ENCODE measurements around the gene LYPD6.

Gene LYPD6

DNA sequence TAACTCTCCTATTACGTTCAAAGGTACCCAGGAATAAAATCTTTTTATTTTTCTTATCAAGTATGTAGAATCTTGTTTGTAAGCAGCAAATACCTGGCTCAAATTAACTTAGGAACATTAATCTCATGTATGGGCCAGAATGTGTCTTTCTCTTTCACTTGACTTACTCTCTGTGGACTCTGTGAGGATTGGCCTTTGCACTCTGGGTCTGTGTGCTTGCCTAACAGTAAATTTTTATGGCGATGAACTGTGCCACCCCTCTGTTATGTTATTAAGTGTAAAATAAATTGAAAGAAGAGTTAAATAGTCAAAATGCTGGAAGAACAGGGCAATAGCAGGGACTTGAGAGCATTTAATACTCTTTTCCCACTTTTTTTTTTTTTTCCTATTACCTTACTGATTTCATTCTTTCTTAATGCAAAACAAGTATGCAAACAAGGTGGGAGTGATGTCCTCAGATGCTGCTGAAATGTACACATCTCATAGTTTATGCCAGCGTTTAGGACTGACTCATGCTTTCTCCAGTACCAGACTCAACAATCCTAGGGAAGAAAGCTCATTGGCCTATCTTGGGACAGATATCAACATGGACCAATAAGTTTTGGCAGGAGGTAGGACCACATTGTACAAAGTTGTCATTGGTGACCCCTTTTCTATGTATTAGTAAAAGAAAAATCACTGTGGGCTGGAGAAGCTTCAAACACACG, 25.5 kb downstream of the LYPD6 start:
- TF ChIP-seq, protein P1, sequence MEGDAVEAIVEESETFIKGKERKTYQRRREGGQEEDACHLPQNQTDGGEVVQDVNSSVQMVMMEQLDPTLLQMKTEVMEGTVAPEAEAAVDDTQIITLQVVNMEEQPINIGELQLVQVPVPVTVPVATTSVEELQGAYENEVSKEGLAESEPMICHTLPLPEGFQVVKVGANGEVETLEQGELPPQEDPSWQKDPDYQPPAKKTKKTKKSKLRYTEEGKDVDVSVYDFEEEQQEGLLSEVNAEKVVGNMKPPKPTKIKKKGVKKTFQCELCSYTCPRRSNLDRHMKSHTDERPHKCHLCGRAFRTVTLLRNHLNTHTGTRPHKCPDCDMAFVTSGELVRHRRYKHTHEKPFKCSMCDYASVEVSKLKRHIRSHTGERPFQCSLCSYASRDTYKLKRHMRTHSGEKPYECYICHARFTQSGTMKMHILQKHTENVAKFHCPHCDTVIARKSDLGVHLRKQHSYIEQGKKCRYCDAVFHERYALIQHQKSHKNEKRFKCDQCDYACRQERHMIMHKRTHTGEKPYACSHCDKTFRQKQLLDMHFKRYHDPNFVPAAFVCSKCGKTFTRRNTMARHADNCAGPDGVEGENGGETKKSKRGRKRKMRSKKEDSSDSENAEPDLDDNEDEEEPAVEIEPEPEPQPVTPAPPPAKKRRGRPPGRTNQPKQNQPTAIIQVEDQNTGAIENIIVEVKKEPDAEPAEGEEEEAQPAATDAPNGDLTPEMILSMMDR (IDR thresholded peaks at IDR 0.05; ENCODE audit: insufficient read depth, low read length): no peak
- TF ChIP-seq POLR2AphosphoS5 (IDR thresholded peaks at IDR 0.05; ENCODE audit: low read depth) (no peak), SPI1 (IDR thresholded peaks at IDR 0.05; ENCODE audit: borderline replicate concordance, low read depth) (no peak), GABPA (IDR thresholded peaks at IDR 0.05; ENCODE audit: low read depth) (no peak)
- TF ChIP-seq, protein P2, sequence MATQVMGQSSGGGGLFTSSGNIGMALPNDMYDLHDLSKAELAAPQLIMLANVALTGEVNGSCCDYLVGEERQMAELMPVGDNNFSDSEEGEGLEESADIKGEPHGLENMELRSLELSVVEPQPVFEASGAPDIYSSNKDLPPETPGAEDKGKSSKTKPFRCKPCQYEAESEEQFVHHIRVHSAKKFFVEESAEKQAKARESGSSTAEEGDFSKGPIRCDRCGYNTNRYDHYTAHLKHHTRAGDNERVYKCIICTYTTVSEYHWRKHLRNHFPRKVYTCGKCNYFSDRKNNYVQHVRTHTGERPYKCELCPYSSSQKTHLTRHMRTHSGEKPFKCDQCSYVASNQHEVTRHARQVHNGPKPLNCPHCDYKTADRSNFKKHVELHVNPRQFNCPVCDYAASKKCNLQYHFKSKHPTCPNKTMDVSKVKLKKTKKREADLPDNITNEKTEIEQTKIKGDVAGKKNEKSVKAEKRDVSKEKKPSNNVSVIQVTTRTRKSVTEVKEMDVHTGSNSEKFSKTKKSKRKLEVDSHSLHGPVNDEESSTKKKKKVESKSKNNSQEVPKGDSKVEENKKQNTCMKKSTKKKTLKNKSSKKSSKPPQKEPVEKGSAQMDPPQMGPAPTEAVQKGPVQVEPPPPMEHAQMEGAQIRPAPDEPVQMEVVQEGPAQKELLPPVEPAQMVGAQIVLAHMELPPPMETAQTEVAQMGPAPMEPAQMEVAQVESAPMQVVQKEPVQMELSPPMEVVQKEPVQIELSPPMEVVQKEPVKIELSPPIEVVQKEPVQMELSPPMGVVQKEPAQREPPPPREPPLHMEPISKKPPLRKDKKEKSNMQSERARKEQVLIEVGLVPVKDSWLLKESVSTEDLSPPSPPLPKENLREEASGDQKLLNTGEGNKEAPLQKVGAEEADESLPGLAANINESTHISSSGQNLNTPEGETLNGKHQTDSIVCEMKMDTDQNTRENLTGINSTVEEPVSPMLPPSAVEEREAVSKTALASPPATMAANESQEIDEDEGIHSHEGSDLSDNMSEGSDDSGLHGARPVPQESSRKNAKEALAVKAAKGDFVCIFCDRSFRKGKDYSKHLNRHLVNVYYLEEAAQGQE (IDR thresholded peaks at IDR 0.05; ENCODE audit: insufficient replicate concordance, low read depth): no peak
- H3K4me3 ChIP-seq (replicated peaks; ENCODE audit: insufficient read depth, low read length): no peak overlapping the region
- no peak for DNase-seq (ENCODE audit: low read depth in 1 of 2, low spot score in 1 of 2)
- no peak overlapping the region for H3K27ac ChIP-seq (replicated peaks)
- H3K27me3 ChIP-seq (ENCODE audit: insufficient read depth, poor library complexity, severe bottlenecking): no peaks in the 10 kb centered on the region

DNA sequence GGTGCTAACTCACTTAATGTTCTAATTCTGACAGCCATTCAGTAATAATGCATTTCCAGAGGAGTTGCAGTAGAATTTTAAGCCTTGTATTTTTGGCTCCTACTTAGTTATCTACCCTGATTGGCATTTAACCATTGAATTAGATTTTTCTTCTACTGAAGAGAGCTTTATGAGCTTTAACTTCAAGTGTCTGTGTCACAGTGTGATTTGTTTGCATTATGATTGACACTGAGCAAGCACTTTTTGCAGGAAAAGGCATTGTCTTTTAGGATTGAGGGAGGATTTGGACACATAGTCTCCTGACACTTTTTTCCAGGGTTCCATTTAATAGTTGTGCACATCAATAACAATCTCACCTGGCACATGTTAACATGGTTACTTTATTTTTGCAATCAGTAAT, 26.7 kb downstream of the LYPD6 start:
- TF ChIP-seq, protein P1 (IDR thresholded peaks at IDR 0.05; ENCODE audit: insufficient read depth, low read length): no peak
- TF ChIP-seq, protein P2 (IDR thresholded peaks at IDR 0.05; ENCODE audit: insufficient replicate concordance, low read depth): no peak
- no peak for TF ChIP-seq SPI1 (IDR thresholded peaks at IDR 0.05; ENCODE audit: borderline replicate concordance, low read depth)
- TF ChIP-seq GABPA (IDR thresholded peaks at IDR 0.05; ENCODE audit: low read depth): no peak
- TF ChIP-seq POLR2AphosphoS5 (IDR thresholded peaks at IDR 0.05; ENCODE audit: low read depth): no peak
- no peak overlapping the region for H3K4me3 ChIP-seq (replicated peaks; ENCODE audit: insufficient read depth, low read length)

DNA sequence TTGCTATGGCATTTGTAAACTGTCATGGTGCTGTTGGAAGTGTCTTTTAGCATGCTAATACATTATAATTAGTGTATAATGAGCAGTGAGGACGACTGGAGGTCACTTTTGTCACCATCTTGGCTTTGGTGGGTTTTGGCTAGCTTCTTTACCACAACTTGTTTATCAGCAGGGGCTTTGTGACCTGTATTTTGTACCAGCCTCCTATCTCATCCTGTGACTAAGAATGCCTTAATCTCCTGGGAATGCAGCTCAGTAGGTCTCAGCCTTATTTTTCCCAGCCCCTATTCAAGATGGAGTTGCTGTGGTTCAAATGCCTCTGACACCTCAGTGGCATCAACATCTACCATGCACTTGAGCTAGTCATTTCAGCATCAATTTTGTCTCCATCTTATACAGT, 29.7 kb downstream of the LYPD6 start:
- no peak overlapping the region for H3K4me3 ChIP-seq (replicated peaks; ENCODE audit: insufficient read depth, low read length)
- H3K27ac ChIP-seq (replicated peaks): no peak overlapping the region
- no peaks in the 10 kb centered on the region for H3K27me3 ChIP-seq (ENCODE audit: insufficient read depth, poor library complexity, severe bottlenecking)
- TF ChIP-seq GABPA (IDR thresholded peaks at IDR 0.05; ENCODE audit: low read depth) (no peak), SPI1 (IDR thresholded peaks at IDR 0.05; ENCODE audit: borderline replicate concordance, low read depth) (no peak)
- TF ChIP-seq, protein P2 (IDR thresholded peaks at IDR 0.05; ENCODE audit: insufficient replicate concordance, low read depth): no peak
- no peak for DNase-seq (ENCODE audit: low read depth in 1 of 2, low spot score in 1 of 2)

More for the DNA sequence above, 26.7 kb downstream of the LYPD6 start:
- no peak for DNase-seq (ENCODE audit: low read depth in 1 of 2, low spot score in 1 of 2)
- Histone ChIP-seq H3K27ac (replicated peaks) (no peak overlapping the region), H3K27me3 (ENCODE audit: insufficient read depth, poor library complexity, severe bottlenecking) (no peaks in the 10 kb centered on the region)

Measured in HL-60 (cell line).